ENCODE results near the gene CCDC178. TPM values are rescaled to one million over a fixed set of nuclear protein-coding genes. Genes with fewer than 3 reads are reported as not detected.

CCDC178 gene
- total and polyA plus RNA-seq, 2 donors (not counting 1 experiment from before 2014, with no cell fraction given) = 0.17 TPM; not detected in 1

DNA sequence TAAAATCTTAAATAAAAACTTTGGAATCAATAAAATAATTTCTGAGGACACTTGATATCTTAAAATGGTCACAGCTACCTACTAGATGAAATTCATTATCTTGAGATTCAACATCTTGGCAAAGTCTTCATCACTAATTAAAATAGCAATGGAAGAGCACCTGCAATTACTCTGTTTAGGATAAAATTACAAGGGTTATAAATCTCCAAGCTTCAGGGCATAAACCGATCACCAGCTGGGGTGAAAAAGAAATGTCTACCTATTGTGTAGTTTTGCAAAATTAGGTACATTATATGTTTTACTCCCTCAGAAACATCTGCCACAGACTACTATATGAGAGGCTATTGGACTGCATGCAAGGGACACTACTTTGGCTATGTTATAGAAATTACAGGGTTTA lies 327.1 kb downstream of the CCDC178 start:
- Histone ChIP-seq H3K4me2 (ENCODE audit: extremely low read depth, insufficient read depth, low read length) (no peak overlapping the region), H3K79me2 (ENCODE audit: control insufficient read depth, insufficient read depth, low read length) (no peaks in the 10 kb centered on the region), H2AFZ (ENCODE audit: low read length) (no peak overlapping the region), H3K4me3 (replicated peaks in 1 of 4; ENCODE audit: control extremely low read depth in 1 of 4, insufficient read depth in 1 of 4, low read depth in 3 of 4, low read length in 4 of 4) (no peak overlapping the region), H4K20me1 (ENCODE audit: control insufficient read depth, extremely low read depth, insufficient read depth, low read length) (no peaks in the 10 kb centered on the region), H3K27ac (ENCODE audit: insufficient read depth, low read length) (no peak overlapping the region), H3K27me3 (ENCODE audit: control insufficient read depth, insufficient read depth, low read length) (no peaks in the 10 kb centered on the region), H3K4me1 (ENCODE audit: control insufficient read depth, extremely low read depth, insufficient read depth, low read length) (no peaks in the 10 kb centered on the region), H3K36me3 (ENCODE audit: control insufficient read depth, insufficient read depth, low read length) (no peaks in the 10 kb centered on the region), H3K9ac (ENCODE audit: insufficient read depth, low read length) (no peak overlapping the region), H3K9me3 (ENCODE audit: control insufficient read depth, insufficient read depth, low read depth, low read length) (no peaks in the 10 kb centered on the region)
- no peak for DNase-seq (ENCODE audit: low read depth in 2 of 2)
- TF ChIP-seq, protein P1, sequence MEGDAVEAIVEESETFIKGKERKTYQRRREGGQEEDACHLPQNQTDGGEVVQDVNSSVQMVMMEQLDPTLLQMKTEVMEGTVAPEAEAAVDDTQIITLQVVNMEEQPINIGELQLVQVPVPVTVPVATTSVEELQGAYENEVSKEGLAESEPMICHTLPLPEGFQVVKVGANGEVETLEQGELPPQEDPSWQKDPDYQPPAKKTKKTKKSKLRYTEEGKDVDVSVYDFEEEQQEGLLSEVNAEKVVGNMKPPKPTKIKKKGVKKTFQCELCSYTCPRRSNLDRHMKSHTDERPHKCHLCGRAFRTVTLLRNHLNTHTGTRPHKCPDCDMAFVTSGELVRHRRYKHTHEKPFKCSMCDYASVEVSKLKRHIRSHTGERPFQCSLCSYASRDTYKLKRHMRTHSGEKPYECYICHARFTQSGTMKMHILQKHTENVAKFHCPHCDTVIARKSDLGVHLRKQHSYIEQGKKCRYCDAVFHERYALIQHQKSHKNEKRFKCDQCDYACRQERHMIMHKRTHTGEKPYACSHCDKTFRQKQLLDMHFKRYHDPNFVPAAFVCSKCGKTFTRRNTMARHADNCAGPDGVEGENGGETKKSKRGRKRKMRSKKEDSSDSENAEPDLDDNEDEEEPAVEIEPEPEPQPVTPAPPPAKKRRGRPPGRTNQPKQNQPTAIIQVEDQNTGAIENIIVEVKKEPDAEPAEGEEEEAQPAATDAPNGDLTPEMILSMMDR (conservative IDR thresholded peaks at IDR 0.05 in 1 of 2, IDR thresholded peaks at IDR 0.05 in 1 of 2; ENCODE audit: low read depth in 1 of 2, low read length in 2 of 2) = no peak
- TF ChIP-seq EZH2 (IDR thresholded peaks at IDR 0.05; ENCODE audit: low read length, missing control alignments) = no peak

DNA sequence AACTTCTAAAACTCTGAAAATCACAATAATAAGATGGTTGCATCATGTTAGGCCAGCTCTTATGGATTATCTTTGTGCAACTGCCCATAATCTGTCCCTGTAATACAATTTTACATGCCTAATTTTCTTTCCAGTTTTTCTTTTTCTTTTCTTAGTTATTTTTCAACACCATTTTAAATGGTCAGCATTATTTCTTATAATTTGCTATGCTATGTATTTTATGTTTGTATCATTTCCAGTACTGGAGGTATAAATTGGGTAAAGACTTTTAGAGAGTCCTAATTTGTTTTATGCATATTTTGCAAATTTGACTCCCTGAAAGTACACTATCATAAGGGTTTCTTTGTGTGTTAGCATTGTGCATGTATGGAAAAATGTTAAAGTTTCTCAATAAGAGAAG lies 333.0 kb downstream of the CCDC178 start:
- no peak overlapping the region for H3K4me2 ChIP-seq (ENCODE audit: extremely low read depth, insufficient read depth, low read length)
- H3K9me3 ChIP-seq (ENCODE audit: control insufficient read depth, insufficient read depth, low read depth, low read length) = no peaks in the 10 kb centered on the region
- DNase-seq (ENCODE audit: low read depth in 2 of 2) = no peak
- no peak overlapping the region for H3K4me3 ChIP-seq (replicated peaks in 1 of 4; ENCODE audit: control extremely low read depth in 1 of 4, insufficient read depth in 1 of 4, low read depth in 3 of 4, low read length in 4 of 4)
- no peak overlapping the region for H3K9ac ChIP-seq (ENCODE audit: insufficient read depth, low read length)
- H4K20me1 ChIP-seq (ENCODE audit: control insufficient read depth, extremely low read depth, insufficient read depth, low read length) = no peaks in the 10 kb centered on the region
- no peaks in the 10 kb centered on the region for H3K79me2 ChIP-seq (ENCODE audit: control insufficient read depth, insufficient read depth, low read length)
- H3K27me3 ChIP-seq (ENCODE audit: control insufficient read depth, insufficient read depth, low read length) = no peaks in the 10 kb centered on the region
- H3K27ac ChIP-seq (ENCODE audit: insufficient read depth, low read length) = no peak overlapping the region
- no peak for TF ChIP-seq EZH2 (IDR thresholded peaks at IDR 0.05; ENCODE audit: low read length, missing control alignments)
- TF ChIP-seq, protein P1 (conservative IDR thresholded peaks at IDR 0.05 in 1 of 2, IDR thresholded peaks at IDR 0.05 in 1 of 2; ENCODE audit: low read depth in 1 of 2, low read length in 2 of 2) = no peak
- no peaks in the 10 kb centered on the region for H3K4me1 ChIP-seq (ENCODE audit: control insufficient read depth, extremely low read depth, insufficient read depth, low read length)
- no peaks in the 10 kb centered on the region for H3K36me3 ChIP-seq (ENCODE audit: control insufficient read depth, insufficient read depth, low read length)
- no peak overlapping the region for H2AFZ ChIP-seq (ENCODE audit: low read length)

DNA sequence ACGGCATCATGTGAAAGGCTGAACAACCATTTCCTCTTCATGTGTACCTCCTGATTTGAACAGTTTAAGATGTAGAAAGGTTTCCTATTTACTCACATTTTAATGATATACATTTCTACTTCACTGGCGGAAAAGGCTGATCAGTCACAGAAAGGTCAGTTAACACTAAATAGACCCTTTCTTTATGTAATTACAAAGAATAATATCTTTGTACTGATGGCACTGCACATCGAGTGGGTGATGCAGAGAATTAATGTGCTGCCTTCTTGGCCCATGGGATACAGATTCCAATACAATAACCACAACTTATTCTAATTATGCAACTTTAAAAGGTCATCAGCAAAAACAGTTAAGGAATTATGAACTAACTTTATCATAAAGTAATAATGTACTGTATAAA lies 339.2 kb downstream of the CCDC178 start:
- no peak overlapping the region for H3K27ac ChIP-seq (ENCODE audit: insufficient read depth, low read length)
- H3K4me1 ChIP-seq (ENCODE audit: control insufficient read depth, extremely low read depth, insufficient read depth, low read length) = no peaks in the 10 kb centered on the region

More for the DNA sequence above, 339.2 kb downstream of the CCDC178 start:
- TF ChIP-seq, protein P1 (conservative IDR thresholded peaks at IDR 0.05 in 1 of 2, IDR thresholded peaks at IDR 0.05 in 1 of 2; ENCODE audit: low read depth in 1 of 2, low read length in 2 of 2) = no peak
- no peak for TF ChIP-seq EZH2 (IDR thresholded peaks at IDR 0.05; ENCODE audit: low read length, missing control alignments)
- Histone ChIP-seq H3K9ac (ENCODE audit: insufficient read depth, low read length) (no peak overlapping the region), H3K79me2 (ENCODE audit: control insufficient read depth, insufficient read depth, low read length) (no peaks in the 10 kb centered on the region), H4K20me1 (ENCODE audit: control insufficient read depth, extremely low read depth, insufficient read depth, low read length) (no peaks in the 10 kb centered on the region), H3K9me3 (ENCODE audit: control insufficient read depth, insufficient read depth, low read depth, low read length) (no peaks in the 10 kb centered on the region), H3K36me3 (ENCODE audit: control insufficient read depth, insufficient read depth, low read length) (no peaks in the 10 kb centered on the region), H2AFZ (ENCODE audit: low read length) (no peak overlapping the region), H3K4me2 (ENCODE audit: extremely low read depth, insufficient read depth, low read length) (no peak overlapping the region), H3K27me3 (ENCODE audit: control insufficient read depth, insufficient read depth, low read length) (no peaks in the 10 kb centered on the region), H3K4me3 (replicated peaks in 1 of 4; ENCODE audit: control extremely low read depth in 1 of 4, insufficient read depth in 1 of 4, low read depth in 3 of 4, low read length in 4 of 4) (no peak overlapping the region)
- no peak for DNase-seq (ENCODE audit: low read depth in 2 of 2)
